H1 (cell line): Measurements from ENCODE around the gene C14orf132. TPM values are rescaled to one million over a fixed set of nuclear protein-coding genes. Genes with fewer than 3 reads are reported as not detected.

Source experiments
- CTCF ChIA-PET: fragments of 300-600 bp; sonication (Branson Sonifier 250); formaldehyde crosslinking; loops from one replicate; lab custom pipeline; 2021; ENCODE audit not compliant: partially characterized antibody; lab: Charles Lee
- POLR2A ChIA-PET: fragments of 300-600 bp; sonication (Branson Sonifier 250); formaldehyde crosslinking; loops from one replicate; lab custom pipeline; 2021; ENCODE audit warnings: inconsistent platforms; ENCODE audit not compliant: partially characterized antibody; lab: Charles Lee
- DNase-seq, 2 experiments: peaks; one replicate each; pipeline versions ENCODE4 v3.0.0 to v3.0.0-alpha.2; 2010 to 2022; ENCODE audit warnings: low spot score in 2 of 2, low read depth in 1 of 2, mixed read lengths in 1 of 2
- FAIRE-seq: peaks from 2 replicates; lab custom pipeline; 2011; peaks lifted over from hg19 to GRCh38; lab: Jason Lieb, UNC
- H2AFZ ChIP-seq: 2 replicates; pipeline ENCODE4 v1.8.1; 2012; ENCODE audit warnings: low read length, inconsistent platforms
- H2AK5ac ChIP-seq: 2 replicates; pipeline ENCODE4 v1.6.1; 2013; ENCODE audit warnings: low read depth, low read length
- H2BK120ac ChIP-seq: replicated peaks from 2 replicates; pipeline ENCODE3; 2013; ENCODE audit warnings: low read depth, low read length, inconsistent platforms
- H2BK12ac ChIP-seq: 2 replicates; pipeline ENCODE4 v1.6.1; 2013; ENCODE audit warnings: low read depth, low read length
- H2BK15ac ChIP-seq: 2 replicates; pipeline ENCODE4 v1.6.1; 2013; ENCODE audit warnings: low read length
- H2BK20ac ChIP-seq: 2 replicates; pipeline ENCODE4 v1.6.1; 2013; ENCODE audit warnings: low read length
- H2BK5ac ChIP-seq: 2 replicates; pipeline ENCODE4 v1.6.1; 2013; ENCODE audit warnings: low read depth, low read length
- H3K14ac ChIP-seq: 2 replicates; pipeline ENCODE4 v1.6.1; 2013; ENCODE audit warnings: inconsistent platforms; ENCODE audit not compliant: insufficient read length
- H3K18ac ChIP-seq: 2 replicates; pipeline ENCODE4 v1.6.1; 2013; ENCODE audit warnings: low read length; ENCODE audit errors: extremely low read depth
- H3K23ac ChIP-seq: 2 replicates; pipeline ENCODE4 v1.6.1; 2013; ENCODE audit warnings: inconsistent platforms; ENCODE audit not compliant: insufficient read length
- H3K23me2 ChIP-seq: 2 replicates; pipeline ENCODE4 v1.6.1; 2013; ENCODE audit warnings: low read depth, low read length
- H3K27ac ChIP-seq: 2 replicates; pipeline ENCODE4 v1.6.1; 2011; ENCODE audit warnings: low read depth, low read length, inconsistent platforms
- H3K27me3 ChIP-seq, 4 experiments: replicated peaks in 1 of 4; 1 replicate in 1 of 4; 2 replicates in 3 of 4; pipeline versions ENCODE4 v1.6.1 to v1.8.1; 2011 to 2013; ENCODE audit warnings: low read length in 3 of 4, mild to moderate bottlenecking in 3 of 4, inconsistent platforms in 2 of 4, mixed read lengths in 2 of 4, moderate library complexity in 1 of 4; ENCODE audit not compliant: control insufficient read depth in 3 of 4, insufficient read depth in 3 of 4; ENCODE audit errors: extremely low read depth in 1 of 4
- H3K36me3 ChIP-seq, 4 experiments: 2 replicates each; pipeline versions ENCODE4 v1.6.1 to v1.8.1; 2011 to 2013; ENCODE audit warnings: mild to moderate bottlenecking in 4 of 4, low read length in 3 of 4, moderate library complexity in 2 of 4, control low read depth in 1 of 4, inconsistent platforms in 1 of 4; ENCODE audit not compliant: insufficient read depth in 4 of 4, control insufficient read depth in 2 of 4
- H3K4ac ChIP-seq: replicated peaks from 2 replicates; pipeline ENCODE3; 2013; ENCODE audit warnings: low read length, low read depth, mixed read lengths, inconsistent platforms; ENCODE audit not compliant: insufficient read length
- H3K4me1 ChIP-seq, 4 experiments: replicated peaks in 1 of 4; 1 replicate in 1 of 4; 2 replicates in 3 of 4; pipeline versions ENCODE4 v1.6.1 to v1.8.1; 2011 to 2013; ENCODE audit warnings: low read length in 3 of 4, inconsistent platforms in 2 of 4, mixed read lengths in 1 of 4; ENCODE audit not compliant: insufficient read depth in 4 of 4, control insufficient read depth in 3 of 4
- H3K4me2 ChIP-seq, 2 experiments: 2 replicates each; pipeline versions ENCODE4 v1.6.1 to v1.8.1; 2011 to 2013; ENCODE audit warnings: low read depth in 2 of 2, low read length in 2 of 2, control low read depth in 1 of 2, inconsistent platforms in 1 of 2, mild to moderate bottlenecking in 1 of 2; ENCODE audit not compliant: insufficient read depth in 1 of 2
- H3K4me3 ChIP-seq, 4 experiments: fragments of 200-600, 300-600 bp in 1 of 4; sonication (generic), shearing (Covaris generic), sonication (Bioruptor Twin) in 1 of 4; 2 replicates each; pipeline versions ENCODE4 v1.5.1 to v1.8.1; 2011 to 2016; ENCODE audit warnings: low read length in 4 of 4, low read depth in 3 of 4, control low read depth in 2 of 4, inconsistent platforms in 2 of 4, mild to moderate bottlenecking in 2 of 4, mixed read lengths in 1 of 4, moderate library complexity in 1 of 4; ENCODE audit not compliant: insufficient read depth in 2 of 4; ENCODE audit errors: extremely low read depth in 1 of 4
- H3K56ac ChIP-seq: replicated peaks from 2 replicates; pipeline ENCODE3; 2013; ENCODE audit warnings: low read depth, mild to moderate bottlenecking, mixed read lengths, low read length, inconsistent platforms; ENCODE audit not compliant: insufficient read length
- H3K79me1 ChIP-seq: 2 replicates; pipeline ENCODE4 v1.6.1; 2013; ENCODE audit warnings: low read depth, low read length, control low read depth
- H3K79me2 ChIP-seq, 2 experiments: 2 replicates each; pipeline versions ENCODE4 v1.6.1 to v1.8.1; 2012 to 2013; ENCODE audit warnings: low read length in 2 of 2, mild to moderate bottlenecking in 2 of 2, inconsistent platforms in 1 of 2; ENCODE audit not compliant: insufficient read depth in 2 of 2, control insufficient read depth in 1 of 2
- H3K9ac ChIP-seq, 4 experiments: replicated peaks in 1 of 4; 1 replicate in 1 of 4; 2 replicates in 3 of 4; pipeline versions ENCODE4 v1.6.1 to v1.8.1; 2011 to 2013; ENCODE audit warnings: low read depth in 3 of 4, low read length in 3 of 4, control low read depth in 2 of 4, mild to moderate bottlenecking in 2 of 4, moderate library complexity in 2 of 4, inconsistent platforms in 1 of 4; ENCODE audit errors: extremely low read depth in 1 of 4
- H3K9me3 ChIP-seq, 2 experiments: 2 replicates each; pipeline versions ENCODE4 v1.6.1 to v1.8.1; 2012 to 2013; ENCODE audit warnings: mild to moderate bottlenecking in 2 of 2, moderate library complexity in 2 of 2, control low read depth in 1 of 2, inconsistent platforms in 1 of 2, low read depth in 1 of 2, low read length in 1 of 2, mixed read lengths in 1 of 2; ENCODE audit not compliant: insufficient read depth in 2 of 2
- H4K20me1 ChIP-seq, 2 experiments: replicated peaks in 1 of 2; 2 replicates each; pipeline versions ENCODE3 to v1.8.1; 2011 to 2013; ENCODE audit warnings: inconsistent platforms in 2 of 2, low read length in 2 of 2, mild to moderate bottlenecking in 1 of 2; ENCODE audit not compliant: insufficient read depth in 2 of 2, control insufficient read depth in 1 of 2
- H4K5ac ChIP-seq: 2 replicates; pipeline ENCODE4 v1.6.1; 2013; ENCODE audit warnings: low read length, low read depth, mixed read lengths, inconsistent platforms; ENCODE audit not compliant: insufficient read length
- H4K8ac ChIP-seq: 2 replicates; pipeline ENCODE4 v1.8.0; 2013; ENCODE audit warnings: mild to moderate bottlenecking, moderate library complexity, low read length, inconsistent platforms; ENCODE audit not compliant: insufficient read depth; ENCODE audit errors: extremely low read depth
- H4K91ac ChIP-seq: replicated peaks from 2 replicates; pipeline ENCODE3; 2013; ENCODE audit warnings: low read length, mixed read lengths, inconsistent platforms; ENCODE audit not compliant: insufficient read length
- ATF3 ChIP-seq: IDR thresholded peaks from 2 replicates; pipeline ENCODE4 v1.6.1; 2011; ENCODE audit warnings: low read depth, mild to moderate bottlenecking, low read length; ENCODE audit not compliant: insufficient read depth
- CTBP2 ChIP-seq: IDR thresholded peaks from 2 replicates; pipeline ENCODE4 v1.7.0; 2011; ENCODE audit warnings: borderline replicate concordance, mild to moderate bottlenecking, moderate library complexity, mixed read lengths, low read length; ENCODE audit not compliant: insufficient read depth, insufficient read length
- EGR1 ChIP-seq: IDR thresholded peaks from 2 replicates; pipeline ENCODE4 v1.6.1; 2011; ENCODE audit warnings: low read depth, low read length, borderline replicate concordance
- GTF2F1 ChIP-seq: IDR thresholded peaks from 2 replicates; pipeline ENCODE4 v1.6.1; 2012; ENCODE audit warnings: low read depth, low read length, improper control_type of control experiment, borderline replicate concordance
- JUN ChIP-seq: IDR thresholded peaks from 2 replicates; pipeline ENCODE4 v1.6.1; 2011; ENCODE audit warnings: low read depth, mild to moderate bottlenecking, improper control_type of control experiment, low read length
- POLR2A ChIP-seq, 2 experiments: IDR thresholded peaks; 1 replicate in 1 of 2; 2 replicates in 1 of 2; pipeline ENCODE4 v1.6.1; 2011; ENCODE audit warnings: low read depth in 2 of 2, low read length in 2 of 2, mild to moderate bottlenecking in 2 of 2; ENCODE audit errors: control extremely low read depth in 1 of 2
- RFX5 ChIP-seq: IDR thresholded peaks from 2 replicates; pipeline ENCODE4 v1.6.1; 2011; ENCODE audit warnings: low read depth, low read length, improper control_type of control experiment, borderline replicate concordance
- SUZ12 ChIP-seq: fragments of 200-600 bp; sonication (generic); IDR thresholded peaks from 2 replicates; pipeline ENCODE4 v1.6.1; 2012; ENCODE audit warnings: mild to moderate bottlenecking, inconsistent platforms, low read length, moderate library complexity, mixed read lengths
- TAF1 ChIP-seq: IDR thresholded peaks from 2 replicates; pipeline ENCODE4 v1.6.1; 2011; ENCODE audit warnings: mild to moderate bottlenecking, low read depth, low read length
- YY1 ChIP-seq: IDR thresholded peaks from 2 replicates; pipeline ENCODE4 v1.6.1; 2011; ENCODE audit warnings: low read depth, mild to moderate bottlenecking, low read length
- WGBS, 2 experiments: shearing (Covaris generic) in 1 of 2; methylation state at CpG; one replicate each; pipeline versions ENCODE4 v1.1.6 to v1.1.7; 2013 to 2015; ENCODE audit warnings: low lambda C conversion rate in 2 of 2, mixed read lengths in 2 of 2, inconsistent platforms in 1 of 2, low coverage in 1 of 2, missing lambda C conversion rate in 1 of 2; ENCODE audit not compliant: insufficient replicate concordance in 2 of 2, insufficient coverage in 1 of 2, insufficient read length in 1 of 2; ENCODE audit errors: extremely low coverage in 1 of 2, missing lambda C conversion rate in 1 of 2; 5-methylcytosine and 5-hydroxymethylcytosine counted together
- polyA plus RNA-seq, 7 experiments: library from polyadenylated mRNA; depleted of rRNA in 3 of 7; stranded (reverse) in 5 of 7; unstranded in 2 of 7; fragments of >200 nt in 5 of 7; fragments of 200-250 nt in 2 of 7; gene quantifications; 1 replicate in 5 of 7; 2 replicates in 1 of 7; 4 replicates in 1 of 7; pipeline versions ENCODE4 v1.2.1 to v1.2.3, GENCODE V29; 2011 to 2013; ENCODE audit warnings: missing spikeins in 2 of 7, mixed read lengths in 2 of 7
- total RNA-seq: library from RNA; stranded (reverse); fragmentation: NEBNext Ultra II Directional; extraction: Animal tissue kit (Norgen Biotek cat#: 25700); gene quantifications from 2 replicates; pipeline ENCODE4 v1.2.1, GENCODE V29; 2021

C14orf132 gene
- total and polyA plus RNA-seq, 2 of the 8 experiments (the other 6 are each of a cell fraction or from before 2014, with no cell fraction given) = 11.7 to 32.5 TPM

GRCh38 chr14:96059519-96060135 lies 20.5 kb downstream of the C14orf132 start:
- Histone ChIP-seq H3K36me3 (peaks cover 0 to 4% (median 1%) of the 10 kb centered on the region in 4 experiments; a peak in 1 of 8 replicates), H3K9me3 (no peaks in the 10 kb centered on the region), H3K4me3 (no peak overlapping the region), H3K9ac (no peak overlapping the region), H3K56ac (no peak overlapping the region), H3K4me1 (no peaks in the 10 kb centered on the region; a peak in 2 of 7 replicates), H3K4ac (no peak overlapping the region), H3K27me3 (no peaks in the 10 kb centered on the region), H4K8ac (no peak overlapping the region), H2BK12ac (no peak overlapping the region), H2AFZ (no peak overlapping the region), H2BK15ac (no peak overlapping the region), H4K5ac (no peak overlapping the region), H3K27ac (no peak overlapping the region), H3K79me2 (no peaks in the 10 kb centered on the region; a peak in 1 of 4 replicates), H2BK120ac (no peak overlapping the region), H2BK5ac (no peak overlapping the region; the same call in 1 of the 2 replicates), H3K23me2 (no peaks in the 10 kb centered on the region), H3K14ac (no peak overlapping the region), H3K18ac (no peak overlapping the region), H2BK20ac (no peak overlapping the region), H2AK5ac (no peak overlapping the region), H3K4me2 (no peak overlapping the region), H3K79me1 (no peaks in the 10 kb centered on the region; the same call in 1 of the 2 replicates), H3K23ac (no peak overlapping the region), H4K20me1 (peaks cover 9% of the 10 kb centered on the region in 2 experiments), H4K91ac (no peak overlapping the region)
- DNase-seq = no peak
- ChIA-PET CTCF (interaction anchor here (0.6 to 4.9 kb wide), 14 partner anchors 8 to 496 kb away, joined by 3 to 46 read pairs (median 6); no protein-coding TSS in a partner anchor), POLR2A (no interaction called here)
- FAIRE-seq = no peak
- WGBS, 2 experiments = 100% methylated on average over 3 of the region's 3 CpGs; no CpG with 5 or more reads in 1 of the 2 experiments
- TF ChIP-seq SUZ12 (no peak), TAF1 (no peak), YY1 (no peak), ATF3 (no peak), CTBP2 (no peak), JUN (no peak), POLR2A (IDR thresholded peaks at IDR 0.05; ENCODE audit: control extremely low read depth in 1 of 2, low read depth in 2 of 2, low read length in 2 of 2) (no peak), EGR1 (no peak), GTF2F1 (no peak), RFX5 (no peak)
